H1 (cell line): ENCODE measurements around the gene EXOC6. TPM values are rescaled to one million over a fixed set of nuclear protein-coding genes. Genes with fewer than 3 reads are reported as not detected.
A peak's percentile ranks its signal among the peaks of the same experiment; 100 is the strongest.

Experiments used
- CTCF ChIA-PET: fragments of 300-600 bp; sonication (Branson Sonifier 250); formaldehyde crosslinking; loops from one replicate; lab custom pipeline; 2021; ENCODE audit not compliant: partially characterized antibody; lab: Charles Lee
- POLR2A ChIA-PET: fragments of 300-600 bp; sonication (Branson Sonifier 250); formaldehyde crosslinking; loops from one replicate; lab custom pipeline; 2021; ENCODE audit warnings: inconsistent platforms; ENCODE audit not compliant: partially characterized antibody; lab: Charles Lee
- DNase-seq, 2 experiments: peaks; one replicate each; pipeline versions ENCODE4 v3.0.0 to v3.0.0-alpha.2; 2010 to 2022; ENCODE audit warnings: low spot score in 2 of 2, low read depth in 1 of 2, mixed read lengths in 1 of 2
- FAIRE-seq: peaks from 2 replicates; lab custom pipeline; 2011; peaks lifted over from hg19 to GRCh38; lab: Jason Lieb, UNC
- H2AFZ ChIP-seq: 2 replicates; pipeline ENCODE4 v1.8.1; 2012; ENCODE audit warnings: low read length, inconsistent platforms
- H2AK5ac ChIP-seq: 2 replicates; pipeline ENCODE4 v1.6.1; 2013; ENCODE audit warnings: low read depth, low read length
- H2BK120ac ChIP-seq: replicated peaks from 2 replicates; pipeline ENCODE3; 2013; ENCODE audit warnings: low read depth, low read length, inconsistent platforms
- H2BK12ac ChIP-seq: 2 replicates; pipeline ENCODE4 v1.6.1; 2013; ENCODE audit warnings: low read depth, low read length
- H2BK15ac ChIP-seq: 2 replicates; pipeline ENCODE4 v1.6.1; 2013; ENCODE audit warnings: low read length
- H2BK20ac ChIP-seq: 2 replicates; pipeline ENCODE4 v1.6.1; 2013; ENCODE audit warnings: low read length
- H2BK5ac ChIP-seq: 2 replicates; pipeline ENCODE4 v1.6.1; 2013; ENCODE audit warnings: low read depth, low read length
- H3K14ac ChIP-seq: 2 replicates; pipeline ENCODE4 v1.6.1; 2013; ENCODE audit warnings: inconsistent platforms; ENCODE audit not compliant: insufficient read length
- H3K18ac ChIP-seq: 2 replicates; pipeline ENCODE4 v1.6.1; 2013; ENCODE audit warnings: low read length; ENCODE audit errors: extremely low read depth
- H3K23ac ChIP-seq: 2 replicates; pipeline ENCODE4 v1.6.1; 2013; ENCODE audit warnings: inconsistent platforms; ENCODE audit not compliant: insufficient read length
- H3K23me2 ChIP-seq: 2 replicates; pipeline ENCODE4 v1.6.1; 2013; ENCODE audit warnings: low read depth, low read length
- H3K27ac ChIP-seq: 2 replicates; pipeline ENCODE4 v1.6.1; 2011; ENCODE audit warnings: low read depth, low read length, inconsistent platforms
- H3K27me3 ChIP-seq, 4 experiments: replicated peaks in 1 of 4; 1 replicate in 1 of 4; 2 replicates in 3 of 4; pipeline versions ENCODE4 v1.6.1 to v1.8.1; 2011 to 2013; ENCODE audit warnings: low read length in 3 of 4, mild to moderate bottlenecking in 3 of 4, inconsistent platforms in 2 of 4, mixed read lengths in 2 of 4, moderate library complexity in 1 of 4; ENCODE audit not compliant: control insufficient read depth in 3 of 4, insufficient read depth in 3 of 4; ENCODE audit errors: extremely low read depth in 1 of 4
- H3K36me3 ChIP-seq, 4 experiments: 2 replicates each; pipeline versions ENCODE4 v1.6.1 to v1.8.1; 2011 to 2013; ENCODE audit warnings: mild to moderate bottlenecking in 4 of 4, low read length in 3 of 4, moderate library complexity in 2 of 4, control low read depth in 1 of 4, inconsistent platforms in 1 of 4; ENCODE audit not compliant: insufficient read depth in 4 of 4, control insufficient read depth in 2 of 4
- H3K4ac ChIP-seq: replicated peaks from 2 replicates; pipeline ENCODE3; 2013; ENCODE audit warnings: low read length, low read depth, mixed read lengths, inconsistent platforms; ENCODE audit not compliant: insufficient read length
- H3K4me1 ChIP-seq, 4 experiments: replicated peaks in 1 of 4; 1 replicate in 1 of 4; 2 replicates in 3 of 4; pipeline versions ENCODE4 v1.6.1 to v1.8.1; 2011 to 2013; ENCODE audit warnings: low read length in 3 of 4, inconsistent platforms in 2 of 4, mixed read lengths in 1 of 4; ENCODE audit not compliant: insufficient read depth in 4 of 4, control insufficient read depth in 3 of 4
- H3K4me2 ChIP-seq, 2 experiments: 2 replicates each; pipeline versions ENCODE4 v1.6.1 to v1.8.1; 2011 to 2013; ENCODE audit warnings: low read depth in 2 of 2, low read length in 2 of 2, control low read depth in 1 of 2, inconsistent platforms in 1 of 2, mild to moderate bottlenecking in 1 of 2; ENCODE audit not compliant: insufficient read depth in 1 of 2
- H3K4me3 ChIP-seq, 4 experiments: fragments of 200-600, 300-600 bp in 1 of 4; sonication (generic), shearing (Covaris generic), sonication (Bioruptor Twin) in 1 of 4; 2 replicates each; pipeline versions ENCODE4 v1.5.1 to v1.8.1; 2011 to 2016; ENCODE audit warnings: low read length in 4 of 4, low read depth in 3 of 4, control low read depth in 2 of 4, inconsistent platforms in 2 of 4, mild to moderate bottlenecking in 2 of 4, mixed read lengths in 1 of 4, moderate library complexity in 1 of 4; ENCODE audit not compliant: insufficient read depth in 2 of 4; ENCODE audit errors: extremely low read depth in 1 of 4
- H3K56ac ChIP-seq: replicated peaks from 2 replicates; pipeline ENCODE3; 2013; ENCODE audit warnings: low read depth, mild to moderate bottlenecking, mixed read lengths, low read length, inconsistent platforms; ENCODE audit not compliant: insufficient read length
- H3K79me1 ChIP-seq: 2 replicates; pipeline ENCODE4 v1.6.1; 2013; ENCODE audit warnings: low read depth, low read length, control low read depth
- H3K79me2 ChIP-seq, 2 experiments: 2 replicates each; pipeline versions ENCODE4 v1.6.1 to v1.8.1; 2012 to 2013; ENCODE audit warnings: low read length in 2 of 2, mild to moderate bottlenecking in 2 of 2, inconsistent platforms in 1 of 2; ENCODE audit not compliant: insufficient read depth in 2 of 2, control insufficient read depth in 1 of 2
- H3K9ac ChIP-seq, 4 experiments: replicated peaks in 1 of 4; 1 replicate in 1 of 4; 2 replicates in 3 of 4; pipeline versions ENCODE4 v1.6.1 to v1.8.1; 2011 to 2013; ENCODE audit warnings: low read depth in 3 of 4, low read length in 3 of 4, control low read depth in 2 of 4, mild to moderate bottlenecking in 2 of 4, moderate library complexity in 2 of 4, inconsistent platforms in 1 of 4; ENCODE audit errors: extremely low read depth in 1 of 4
- H3K9me3 ChIP-seq, 2 experiments: 2 replicates each; pipeline versions ENCODE4 v1.6.1 to v1.8.1; 2012 to 2013; ENCODE audit warnings: mild to moderate bottlenecking in 2 of 2, moderate library complexity in 2 of 2, control low read depth in 1 of 2, inconsistent platforms in 1 of 2, low read depth in 1 of 2, low read length in 1 of 2, mixed read lengths in 1 of 2; ENCODE audit not compliant: insufficient read depth in 2 of 2
- H4K20me1 ChIP-seq, 2 experiments: replicated peaks in 1 of 2; 2 replicates each; pipeline versions ENCODE3 to v1.8.1; 2011 to 2013; ENCODE audit warnings: inconsistent platforms in 2 of 2, low read length in 2 of 2, mild to moderate bottlenecking in 1 of 2; ENCODE audit not compliant: insufficient read depth in 2 of 2, control insufficient read depth in 1 of 2
- H4K5ac ChIP-seq: 2 replicates; pipeline ENCODE4 v1.6.1; 2013; ENCODE audit warnings: low read length, low read depth, mixed read lengths, inconsistent platforms; ENCODE audit not compliant: insufficient read length
- H4K8ac ChIP-seq: 2 replicates; pipeline ENCODE4 v1.8.0; 2013; ENCODE audit warnings: mild to moderate bottlenecking, moderate library complexity, low read length, inconsistent platforms; ENCODE audit not compliant: insufficient read depth; ENCODE audit errors: extremely low read depth
- H4K91ac ChIP-seq: replicated peaks from 2 replicates; pipeline ENCODE3; 2013; ENCODE audit warnings: low read length, mixed read lengths, inconsistent platforms; ENCODE audit not compliant: insufficient read length
- CBX8 ChIP-seq: fragments of 300-800, 300-1000 bp; sonication (generic); IDR thresholded peaks from 2 replicates; pipeline ENCODE4 v1.7.1; 2016; ENCODE audit warnings: low read depth, low read length, borderline replicate concordance
- CEBPB ChIP-seq: IDR thresholded peaks from 2 replicates; pipeline ENCODE4 v1.6.1; 2012; ENCODE audit warnings: low read depth, low read length
- KDM1A ChIP-seq: fragments of 200-600, 300-600 bp; sonication (generic); IDR thresholded peaks from 2 replicates; pipeline ENCODE4 v1.7.1; 2016; ENCODE audit warnings: mild to moderate bottlenecking, low read length, borderline replicate concordance
- KDM4A ChIP-seq: IDR thresholded peaks from one replicate; pipeline ENCODE4 v1.7.1; 2012; ENCODE audit warnings: low read depth, mild to moderate bottlenecking, moderate library complexity, low read length, inconsistent platforms; ENCODE audit not compliant: severe bottlenecking
- SIN3A ChIP-seq, 2 experiments: IDR thresholded peaks in 1 of 2; conservative IDR thresholded peaks in 1 of 2; 2 replicates each; pipeline ENCODE4 v1.6.1; 2011 to 2012; ENCODE audit warnings: low read length in 2 of 2, improper control_type of control experiment in 1 of 2, low read depth in 1 of 2, mild to moderate bottlenecking in 1 of 2
- SUZ12 ChIP-seq: fragments of 200-600 bp; sonication (generic); IDR thresholded peaks from 2 replicates; pipeline ENCODE4 v1.6.1; 2012; ENCODE audit warnings: mild to moderate bottlenecking, inconsistent platforms, low read length, moderate library complexity, mixed read lengths
- YY1 ChIP-seq: IDR thresholded peaks from 2 replicates; pipeline ENCODE4 v1.6.1; 2011; ENCODE audit warnings: low read depth, mild to moderate bottlenecking, low read length
- WGBS, 2 experiments: shearing (Covaris generic) in 1 of 2; methylation state at CpG; one replicate each; pipeline versions ENCODE4 v1.1.6 to v1.1.7; 2013 to 2015; ENCODE audit warnings: low lambda C conversion rate in 2 of 2, mixed read lengths in 2 of 2, inconsistent platforms in 1 of 2, low coverage in 1 of 2, missing lambda C conversion rate in 1 of 2; ENCODE audit not compliant: insufficient replicate concordance in 2 of 2, insufficient coverage in 1 of 2, insufficient read length in 1 of 2; ENCODE audit errors: extremely low coverage in 1 of 2, missing lambda C conversion rate in 1 of 2; 5-methylcytosine and 5-hydroxymethylcytosine counted together
- polyA plus RNA-seq, 7 experiments: library from polyadenylated mRNA; depleted of rRNA in 3 of 7; stranded (reverse) in 5 of 7; unstranded in 2 of 7; fragments of >200 nt in 5 of 7; fragments of 200-250 nt in 2 of 7; gene quantifications; 1 replicate in 5 of 7; 2 replicates in 1 of 7; 4 replicates in 1 of 7; pipeline versions ENCODE4 v1.2.1 to v1.2.3, GENCODE V29; 2011 to 2013; ENCODE audit warnings: missing spikeins in 2 of 7, mixed read lengths in 2 of 7
- total RNA-seq: library from RNA; stranded (reverse); fragmentation: NEBNext Ultra II Directional; extraction: Animal tissue kit (Norgen Biotek cat#: 25700); gene quantifications from 2 replicates; pipeline ENCODE4 v1.2.1, GENCODE V29; 2021

EXOC6 gene
- total and polyA plus RNA-seq, 2 of the 8 experiments (the other 6 are each of a cell fraction or from before 2014, with no cell fraction given) = 1.7 to 4.5 TPM

GRCh38 chr10:93070378-93071176, 222.3 kb downstream of the EXOC6 start:
- peaks cover under 1 to 36% (median 32%) of the 10 kb centered on the region in 4 experiments for H3K4me1 ChIP-seq
- POLR2A ChIA-PET = no interaction called here
- H3K23me2 ChIP-seq = peaks cover 24% of the 10 kb centered on the region
- H3K23ac ChIP-seq = no peak overlapping the region
- no peak overlapping the region for H3K27ac ChIP-seq
- H3K18ac ChIP-seq = no peak overlapping the region; the same call in 1 of the 2 replicates
- H3K36me3 ChIP-seq = peaks cover 0 to 10% (median 4%) of the 10 kb centered on the region in 4 experiments; a peak in 4 of 8 replicates
- no peaks in the 10 kb centered on the region for H3K79me1 ChIP-seq
- no peak overlapping the region for H2AFZ ChIP-seq
- peak overlapping the region; percentile 80; the same call in 1 of the 2 replicates for H2AK5ac ChIP-seq
- no peak overlapping the region for H2BK12ac ChIP-seq
- CTCF ChIA-PET = interaction anchor here (0.6 to 14.8 kb wide), 18 partner anchors 8 to 983 kb away, joined by 3 to 147 read pairs (median 4); partner anchors contain the start of genes CYP26C1 and MYOF
- peak overlapping the region in 1 of 2 experiments; percentile 95; a peak in 3 of 4 replicates for H3K4me2 ChIP-seq
- H2BK5ac ChIP-seq = no peak overlapping the region
- H3K56ac ChIP-seq = no peak overlapping the region
- H4K20me1 ChIP-seq = peaks cover 5 to 21% of the 10 kb centered on the region in 2 experiments
- no peak overlapping the region for H2BK120ac ChIP-seq
- H4K91ac ChIP-seq = no peak overlapping the region
- no peak overlapping the region for H4K8ac ChIP-seq
- no peak overlapping the region for H3K4ac ChIP-seq
- DNase-seq = no peak
- H4K5ac ChIP-seq = no peak overlapping the region
- WGBS, 2 experiments = 50% methylated on average over 5 of the region's 5 CpGs; no CpG with 5 or more reads in 1 of the 2 experiments
- no peak for FAIRE-seq
- H3K4me3 ChIP-seq = no peak overlapping the region
- H3K9ac ChIP-seq = no peak overlapping the region
- peaks cover 92 to 100% (median 99%) of the 10 kb centered on the region in 4 experiments for H3K27me3 ChIP-seq
- no peak for TF ChIP-seq KDM1A
- TF ChIP-seq KDM4A = no peak
- TF ChIP-seq SUZ12 = peak; percentile 68; the same call in 1 of the 2 replicates
- no peak for TF ChIP-seq CEBPB
- TF ChIP-seq YY1 = no peak
- no peak for TF ChIP-seq SIN3A (conservative IDR thresholded peaks at IDR 0.05 in 1 of 2, IDR thresholded peaks at IDR 0.05 in 1 of 2; ENCODE audit: low read depth in 1 of 2, low read length in 2 of 2)
- no peak for TF ChIP-seq CBX8
- TF ChIP-seq, all 59 proteins: peak for 1
- no peaks in the 10 kb centered on the region for H3K9me3 ChIP-seq
- no peak overlapping the region for H2BK20ac ChIP-seq
- H3K79me2 ChIP-seq = no peaks in the 10 kb centered on the region
- H2BK15ac ChIP-seq = no peak overlapping the region
- H3K14ac ChIP-seq = no peak overlapping the region
